ENCODE results near the gene TNFSF9.

Gene TNFSF9

GRCh38 chr19:6495947-6496346 lies 34.9 kb upstream of the TNFSF9 start:
- no peak for TF ChIP-seq CTCF (IDR thresholded peaks at IDR 0.05)
- H3K36me3 Mint-ChIP-seq (ENCODE audit: low read depth): no peaks in the 10 kb centered on the region
- H3K9me3 Mint-ChIP-seq: peaks cover 10% of the 10 kb centered on the region

GRCh38 chr19:6498294-6499036 lies 32.4 kb upstream of the TNFSF9 start:
- DNase-seq: no peak
- Mint-ChIP-seq H3K27me3 (ENCODE audit: low read depth, poor library complexity) (peaks cover 62% of the 10 kb centered on the region), H3K27ac (no peak overlapping the region)

More at GRCh38 chr19:6495947-6496346, 34.9 kb upstream of the TNFSF9 start:
- H3K4me1 Mint-ChIP-seq: no peaks in the 10 kb centered on the region
- H3K27me3 Mint-ChIP-seq (ENCODE audit: low read depth, poor library complexity): peaks cover 48% of the 10 kb centered on the region
- no peak overlapping the region for H3K27ac Mint-ChIP-seq
- H3K4me3 Mint-ChIP-seq: no peak overlapping the region
- DNase-seq: no peak

GRCh38 chr19:6499052-6499790 lies 31.6 kb upstream of the TNFSF9 start:
- H3K36me3 Mint-ChIP-seq (ENCODE audit: low read depth): no peaks in the 10 kb centered on the region
- H3K27me3 Mint-ChIP-seq (ENCODE audit: low read depth, poor library complexity): peaks cover 68% of the 10 kb centered on the region
- H3K9me3 Mint-ChIP-seq: no peaks in the 10 kb centered on the region
- no peak overlapping the region for H3K4me3 Mint-ChIP-seq
- no peak for DNase-seq
- TF ChIP-seq CTCF (IDR thresholded peaks at IDR 0.05): no peak
- H3K4me1 Mint-ChIP-seq: peaks cover 9% of the 10 kb centered on the region
- H3K27ac Mint-ChIP-seq: no peak overlapping the region

More at GRCh38 chr19:6498294-6499036, 32.4 kb upstream of the TNFSF9 start:
- H3K4me1 Mint-ChIP-seq: peaks cover 6% of the 10 kb centered on the region
- TF ChIP-seq CTCF (IDR thresholded peaks at IDR 0.05): no peak
- H3K4me3 Mint-ChIP-seq: no peak overlapping the region
- no peaks in the 10 kb centered on the region for H3K9me3 Mint-ChIP-seq
- no peaks in the 10 kb centered on the region for H3K36me3 Mint-ChIP-seq (ENCODE audit: low read depth)

GRCh38 chr19:6500837-6501739 lies 29.7 kb upstream of the TNFSF9 start:
- H3K27ac Mint-ChIP-seq: no peak overlapping the region
- peaks cover 9% of the 10 kb centered on the region for H3K4me1 Mint-ChIP-seq
- no peak for TF ChIP-seq CTCF (IDR thresholded peaks at IDR 0.05)
- H3K9me3 Mint-ChIP-seq: no peaks in the 10 kb centered on the region
- H3K36me3 Mint-ChIP-seq (ENCODE audit: low read depth): no peaks in the 10 kb centered on the region
- peaks cover 74% of the 10 kb centered on the region for H3K27me3 Mint-ChIP-seq (ENCODE audit: low read depth, poor library complexity)
- peak overlapping the region; percentile 88 for H3K4me3 Mint-ChIP-seq
- no peak for DNase-seq

GRCh38 chr19:6501740-6502648 lies 28.8 kb upstream of the TNFSF9 start, which contains the start of gene TUBB4A:
Gene TUBB4A, minus strand, starts transcription at chr19:6502309. Its CDS starts 97 bp downstream, at chr19:6502212.
- Mint-ChIP-seq H3K4me1 (peaks cover 9% of the 10 kb centered on the region), H3K27ac (no peak within 1 kb of the TSS), H3K9me3 (no peaks in the 10 kb centered on the region), H3K4me3 (peak within 1 kb of the TSS; percentile 88), H3K27me3 (ENCODE audit: low read depth, poor library complexity) (peaks cover 77% of the 10 kb centered on the region), H3K36me3 (ENCODE audit: low read depth) (no peaks in the 10 kb centered on the region)
- TF ChIP-seq CTCF (IDR thresholded peaks at IDR 0.05): no peak
- DNase-seq: peak; percentile 60
